Fibroblast of lung (primary cell): ENCODE results near the gene ARID1B. TPM values are rescaled to one million over a fixed set of nuclear protein-coding genes. Genes with fewer than 3 reads are reported as not detected.

ENCODE experiments used
- DNase-seq, 2 donors: peaks; one replicate each; pipeline versions ENCODE4 v3.0.0 to v3.0.0-alpha.2; 2010; ENCODE audit warnings: low read depth in 2 of 2
- H2AFZ ChIP-seq: 2 replicates; pipeline ENCODE4 v1.5.1; 2012; ENCODE audit warnings: low read length, control low read depth, inconsistent platforms
- H3K27ac ChIP-seq: 2 replicates; pipeline ENCODE4 v1.5.1; 2011; ENCODE audit warnings: low read length, control low read depth; ENCODE audit not compliant: insufficient read depth
- H3K27me3 ChIP-seq: 2 replicates; pipeline ENCODE4 v1.5.1; 2011; ENCODE audit warnings: mild to moderate bottlenecking, low read length; ENCODE audit not compliant: control insufficient read depth, insufficient read depth
- H3K36me3 ChIP-seq: 2 replicates; pipeline ENCODE4 v1.5.1; 2011; ENCODE audit warnings: low read length; ENCODE audit not compliant: control insufficient read depth, insufficient read depth
- H3K4me1 ChIP-seq: 2 replicates; pipeline ENCODE4 v1.5.1; 2011; ENCODE audit warnings: low read length; ENCODE audit not compliant: control insufficient read depth, insufficient read depth; ENCODE audit errors: extremely low read depth
- H3K4me2 ChIP-seq: 2 replicates; pipeline ENCODE4 v1.5.1; 2011; ENCODE audit warnings: low read length, control low read depth; ENCODE audit not compliant: insufficient read depth; ENCODE audit errors: extremely low read depth
- H3K4me3 ChIP-seq, 4 experiments: fragments of 200-600 bp in 1 of 4; sonication (generic) in 1 of 4; replicated peaks in 1 of 4; 2 replicates each; pipeline ENCODE4 v1.5.1; 2011 to 2016; ENCODE audit warnings: low read length in 4 of 4, low read depth in 3 of 4, mild to moderate bottlenecking in 3 of 4, control low read depth in 2 of 4, inconsistent platforms in 1 of 4, mixed read lengths in 1 of 4; ENCODE audit not compliant: insufficient read depth in 1 of 4; ENCODE audit errors: control extremely low read depth in 1 of 4
- H3K79me2 ChIP-seq: 2 replicates; pipeline ENCODE4 v1.5.1; 2012; ENCODE audit warnings: mild to moderate bottlenecking, low read length, inconsistent platforms; ENCODE audit not compliant: control insufficient read depth, insufficient read depth
- H3K9ac ChIP-seq: 2 replicates; pipeline ENCODE4 v1.5.1; 2011; ENCODE audit warnings: mild to moderate bottlenecking, low read length, control low read depth; ENCODE audit not compliant: insufficient read depth
- H3K9me3 ChIP-seq: 2 replicates; pipeline ENCODE4 v1.5.1; 2012; ENCODE audit warnings: low read depth, low read length; ENCODE audit not compliant: control insufficient read depth, insufficient read depth
- H4K20me1 ChIP-seq: 2 replicates; pipeline ENCODE4 v1.5.1; 2011; ENCODE audit warnings: low read length; ENCODE audit not compliant: control insufficient read depth, insufficient read depth; ENCODE audit errors: extremely low read depth
- EZH2 ChIP-seq: IDR thresholded peaks from 2 replicates; pipeline ENCODE4 v1.5.1; 2012; ENCODE audit warnings: low read length, control low read depth, mild to moderate bottlenecking; ENCODE audit errors: missing control alignments
- polyA plus RNA-seq, 2 donors: library from polyadenylated mRNA; depleted of rRNA in 1 of 2; stranded (reverse) in 1 of 2; unstranded in 1 of 2; fragments of >200 nt; gene quantifications; 2 replicates each; pipeline ENCODE4 v1.2.1, GENCODE V29; 2011 to 2012; ENCODE audit warnings: missing spikeins in 1 of 2
- total RNA-seq: library from RNA; depleted of rRNA; stranded (reverse); fragments of >200 nt; gene quantifications from 2 replicates; pipeline ENCODE4 v1.2.1, GENCODE V29; 2014
- TF ChIP-seq, protein P1 (sequence below), 2 donors: IDR thresholded peaks in 1 of 2; conservative IDR thresholded peaks in 1 of 2; 1 replicate in 1 of 2; 2 replicates in 1 of 2; pipeline ENCODE4 v1.5.1; 2011 to 2012; ENCODE audit warnings: low read length in 2 of 2, control low read depth in 1 of 2, inconsistent platforms in 1 of 2, low read depth in 1 of 2, mild to moderate bottlenecking in 1 of 2

Gene ARID1B
- total and polyA plus RNA-seq, 2 donors (not counting 1 experiment from before 2014, with no cell fraction given), result 15.4 to 41.9 TPM

DNA sequence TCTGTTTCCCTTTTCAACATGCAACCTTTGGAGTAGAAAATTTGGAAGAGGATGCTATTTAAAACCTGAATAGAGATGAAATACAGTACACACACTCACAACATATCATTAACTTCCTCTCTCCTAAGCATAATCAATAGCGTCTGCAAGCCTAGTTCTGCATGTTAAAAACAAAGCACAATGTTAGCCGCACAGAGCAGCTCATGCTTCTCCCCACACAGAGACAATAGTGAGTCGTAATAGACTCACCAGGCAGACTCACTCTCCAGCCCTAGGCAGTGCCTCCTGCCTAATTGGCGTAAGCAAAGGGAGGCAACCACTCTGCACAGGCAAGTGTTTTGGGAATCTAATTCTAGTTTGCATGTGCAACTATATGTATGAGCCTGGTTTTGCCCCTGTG lies 45.8 kb upstream of the ARID1B start:
- H3K9me3 ChIP-seq, result no peaks in the 10 kb centered on the region
- TF ChIP-seq EZH2, result no peak
- TF ChIP-seq, protein P1, sequence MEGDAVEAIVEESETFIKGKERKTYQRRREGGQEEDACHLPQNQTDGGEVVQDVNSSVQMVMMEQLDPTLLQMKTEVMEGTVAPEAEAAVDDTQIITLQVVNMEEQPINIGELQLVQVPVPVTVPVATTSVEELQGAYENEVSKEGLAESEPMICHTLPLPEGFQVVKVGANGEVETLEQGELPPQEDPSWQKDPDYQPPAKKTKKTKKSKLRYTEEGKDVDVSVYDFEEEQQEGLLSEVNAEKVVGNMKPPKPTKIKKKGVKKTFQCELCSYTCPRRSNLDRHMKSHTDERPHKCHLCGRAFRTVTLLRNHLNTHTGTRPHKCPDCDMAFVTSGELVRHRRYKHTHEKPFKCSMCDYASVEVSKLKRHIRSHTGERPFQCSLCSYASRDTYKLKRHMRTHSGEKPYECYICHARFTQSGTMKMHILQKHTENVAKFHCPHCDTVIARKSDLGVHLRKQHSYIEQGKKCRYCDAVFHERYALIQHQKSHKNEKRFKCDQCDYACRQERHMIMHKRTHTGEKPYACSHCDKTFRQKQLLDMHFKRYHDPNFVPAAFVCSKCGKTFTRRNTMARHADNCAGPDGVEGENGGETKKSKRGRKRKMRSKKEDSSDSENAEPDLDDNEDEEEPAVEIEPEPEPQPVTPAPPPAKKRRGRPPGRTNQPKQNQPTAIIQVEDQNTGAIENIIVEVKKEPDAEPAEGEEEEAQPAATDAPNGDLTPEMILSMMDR (conservative IDR thresholded peaks at IDR 0.05 in 1 of 2, IDR thresholded peaks at IDR 0.05 in 1 of 2; ENCODE audit: low read depth in 1 of 2, low read length in 2 of 2), result no peak
- H3K4me1 ChIP-seq, result peaks cover 2% of the 10 kb centered on the region
- H3K36me3 ChIP-seq, result no peaks in the 10 kb centered on the region
- H3K9ac ChIP-seq, result no peak overlapping the region
- peak; percentile 16 to 74 for DNase-seq
- H3K27ac ChIP-seq, result no peak overlapping the region
- H3K27me3 ChIP-seq, result no peaks in the 10 kb centered on the region
- H2AFZ ChIP-seq, result no peak overlapping the region
- no peak overlapping the region for H3K4me3 ChIP-seq
- no peaks in the 10 kb centered on the region for H4K20me1 ChIP-seq
- H3K4me2 ChIP-seq, result peak overlapping the region; percentile 4
- H3K79me2 ChIP-seq, result no peaks in the 10 kb centered on the region

DNA sequence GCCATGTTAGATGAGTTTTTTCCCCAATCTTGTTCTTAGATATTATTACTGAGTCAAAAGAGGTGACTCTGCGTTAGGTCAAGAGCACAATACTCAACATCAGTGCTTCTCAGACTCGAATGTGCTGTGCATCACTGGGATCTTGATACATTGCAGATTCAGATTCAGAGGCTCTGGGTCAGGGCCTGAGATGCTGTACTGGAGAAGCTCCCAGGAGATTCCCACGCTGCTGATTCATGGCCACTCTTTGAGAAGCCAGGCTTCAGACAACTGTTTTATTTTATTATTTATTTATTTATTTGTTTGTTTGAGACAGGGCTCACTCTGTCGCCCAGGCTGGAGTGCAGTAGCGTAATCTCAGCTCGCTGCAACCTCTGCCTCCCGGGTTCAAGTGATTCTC lies 41.4 kb upstream of the ARID1B start:
- no peaks in the 10 kb centered on the region for H3K4me1 ChIP-seq
- TF ChIP-seq EZH2, result no peak
- TF ChIP-seq, protein P1 (conservative IDR thresholded peaks at IDR 0.05 in 1 of 2, IDR thresholded peaks at IDR 0.05 in 1 of 2; ENCODE audit: low read depth in 1 of 2, low read length in 2 of 2), result no peak
- no peak overlapping the region for H3K4me2 ChIP-seq
- no peaks in the 10 kb centered on the region for H3K79me2 ChIP-seq
- no peaks in the 10 kb centered on the region for H3K36me3 ChIP-seq
- H3K9me3 ChIP-seq, result no peaks in the 10 kb centered on the region
- no peak for DNase-seq
- H3K27me3 ChIP-seq, result no peaks in the 10 kb centered on the region
- no peak overlapping the region for H3K27ac ChIP-seq
- no peak overlapping the region for H3K4me3 ChIP-seq
- H2AFZ ChIP-seq, result no peak overlapping the region
- no peak overlapping the region for H3K9ac ChIP-seq
- no peaks in the 10 kb centered on the region for H4K20me1 ChIP-seq

DNA sequence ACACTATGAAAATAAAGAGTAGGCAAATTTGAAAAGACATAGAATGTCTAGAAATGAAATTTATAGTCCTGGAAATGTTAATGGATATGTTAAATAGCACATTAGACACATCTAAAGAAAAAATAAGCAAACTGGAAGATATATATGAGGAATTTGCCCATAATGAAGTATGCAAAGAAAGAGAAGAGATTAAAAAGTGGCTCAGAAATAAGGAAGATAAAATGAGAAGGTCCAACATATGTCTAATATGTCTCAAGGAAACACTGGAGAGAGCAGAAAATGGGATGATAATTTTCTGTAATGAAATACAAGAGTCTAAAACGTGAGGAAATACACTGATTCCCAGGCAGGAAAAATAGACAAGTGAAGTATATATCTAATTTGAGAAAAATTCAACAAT lies 36.6 kb upstream of the ARID1B start:
- no peaks in the 10 kb centered on the region for H3K36me3 ChIP-seq
- H3K4me3 ChIP-seq, result no peak overlapping the region
- no peaks in the 10 kb centered on the region for H3K27me3 ChIP-seq
- H2AFZ ChIP-seq, result no peak overlapping the region
- H3K9ac ChIP-seq, result no peak overlapping the region
- TF ChIP-seq, protein P1 (conservative IDR thresholded peaks at IDR 0.05 in 1 of 2, IDR thresholded peaks at IDR 0.05 in 1 of 2; ENCODE audit: low read depth in 1 of 2, low read length in 2 of 2), result no peak
- no peak for TF ChIP-seq EZH2
- H4K20me1 ChIP-seq, result no peaks in the 10 kb centered on the region
- H3K4me1 ChIP-seq, result no peaks in the 10 kb centered on the region
- no peak overlapping the region for H3K4me2 ChIP-seq
- no peaks in the 10 kb centered on the region for H3K9me3 ChIP-seq
- no peak for DNase-seq
- no peak overlapping the region for H3K27ac ChIP-seq
- H3K79me2 ChIP-seq, result no peaks in the 10 kb centered on the region
